Neural cell (in vitro differentiated cells): ENCODE measurements around the gene CDH12. TPM values are rescaled to one million over a fixed set of nuclear protein-coding genes. Genes with fewer than 3 reads are reported as not detected.

Experiments
- H2AFZ ChIP-seq: fragments of 200-600, 300-800 bp; sonication (generic), shearing (Covaris generic); 2 replicates; pipeline ENCODE4 v1.6.0; 2014; ENCODE audit warnings: low read depth, mild to moderate bottlenecking, antibody characterized with exemption, low read length, moderate library complexity
- H3F3A ChIP-seq: fragments of 200-600 bp; shearing (Covaris generic); 2 replicates; pipeline ENCODE4 v1.6.1; 2016; ENCODE audit warnings: mild to moderate bottlenecking, moderate library complexity, mixed read lengths, antibody characterized with exemption, low read length; ENCODE audit not compliant: insufficient read depth, poor library complexity, severe bottlenecking
- H3K27ac ChIP-seq: fragments of 200-600, 300-800 bp; sonication (generic), shearing (Covaris generic); 2 replicates; pipeline ENCODE4 v1.5.1; 2014; ENCODE audit warnings: mild to moderate bottlenecking, low read length, moderate library complexity
- H3K27me3 ChIP-seq: fragments of 300-800, 200-600 bp; sonication (generic), shearing (Covaris generic); 2 replicates; pipeline ENCODE4 v1.6.0; 2014; ENCODE audit warnings: mild to moderate bottlenecking, low read depth, low read length, moderate library complexity; ENCODE audit not compliant: insufficient read depth
- H3K36me3 ChIP-seq: fragments of 300-800, 200-600 bp; sonication (generic), shearing (Covaris generic); 2 replicates; pipeline ENCODE4 v1.5.1; 2014; ENCODE audit warnings: mild to moderate bottlenecking, antibody characterized with exemption, low read length, moderate library complexity; ENCODE audit not compliant: insufficient read depth
- H3K4me2 ChIP-seq: fragments of 300-800, 200-600 bp; sonication (generic), shearing (Covaris generic); 2 replicates; pipeline ENCODE4 v1.6.0; 2014; ENCODE audit warnings: mild to moderate bottlenecking, low read length
- H3K4me3 ChIP-seq: fragments of 300-800, 200-600 bp; sonication (generic), shearing (Covaris generic); 2 replicates; pipeline ENCODE4 v1.5.1; 2014; ENCODE audit warnings: mild to moderate bottlenecking, low read length, moderate library complexity
- H3K79me2 ChIP-seq: fragments of 200-600 bp; shearing (Covaris generic); replicated peaks from 2 replicates; pipeline ENCODE4 v1.6.0; 2014; ENCODE audit warnings: mild to moderate bottlenecking, low read length, moderate library complexity; ENCODE audit not compliant: insufficient read depth
- H3K9ac ChIP-seq: fragments of 300-800, 200-600 bp; sonication (generic), shearing (Covaris generic); 2 replicates; pipeline ENCODE4 v1.6.1; 2016; ENCODE audit warnings: mild to moderate bottlenecking, low read length, mixed read lengths
- H3K9me2 ChIP-seq: fragments of 200-600 bp; shearing (Covaris generic); 2 replicates; pipeline ENCODE4 v1.6.1; 2016; ENCODE audit warnings: mild to moderate bottlenecking, low read length, mixed read lengths; ENCODE audit not compliant: insufficient read depth
- H3K9me3 ChIP-seq: fragments of 200-600, 300-800 bp; sonication (generic), shearing (Covaris generic); 2 replicates; pipeline ENCODE4 v1.6.1; 2016; ENCODE audit warnings: mild to moderate bottlenecking, mixed run types, low read length, moderate library complexity, mixed read lengths
- H4K20me1 ChIP-seq: fragments of 200-600 bp; shearing (Covaris generic); 2 replicates; pipeline ENCODE4 v1.6.1; 2016; ENCODE audit warnings: mild to moderate bottlenecking, mixed run types; ENCODE audit not compliant: insufficient read depth
- EP300 ChIP-seq: fragments of 450-650 bp; conservative IDR thresholded peaks from 2 replicates; pipeline ENCODE4 v1.6.1; 2014; ENCODE audit warnings: antibody characterized with exemption, mild to moderate bottlenecking, moderate library complexity; ENCODE audit not compliant: poor library complexity, severe bottlenecking
- EZH2 ChIP-seq: fragments of 200-600, 300-800 bp; shearing (Covaris generic), sonication (generic); IDR thresholded peaks from 2 replicates; pipeline ENCODE4 v1.6.1; 2014; ENCODE audit warnings: antibody characterized with exemption, low read length, borderline replicate concordance, mild to moderate bottlenecking; ENCODE audit not compliant: insufficient read depth, poor library complexity, severe bottlenecking
- MXI1 ChIP-seq: fragments of 450-650 bp; conservative IDR thresholded peaks from 2 replicates; pipeline ENCODE4 v1.6.1; 2014; ENCODE audit warnings: antibody characterized with exemption, mild to moderate bottlenecking; ENCODE audit not compliant: poor library complexity, severe bottlenecking
- POLR2AphosphoS5 ChIP-seq: IDR thresholded peaks from 2 replicates; pipeline ENCODE4 v1.6.1; 2012
- RAD21 ChIP-seq: fragments of 450-650 bp; conservative IDR thresholded peaks from 2 replicates; pipeline ENCODE4 v1.6.1; 2014; ENCODE audit warnings: antibody characterized with exemption, mild to moderate bottlenecking, moderate library complexity
- SMC3 ChIP-seq: fragments of 450-650 bp; conservative IDR thresholded peaks from 2 replicates; pipeline ENCODE4 v1.6.1; 2014; ENCODE audit warnings: antibody characterized with exemption, mild to moderate bottlenecking, moderate library complexity; ENCODE audit not compliant: poor library complexity
- TAF1 ChIP-seq: IDR thresholded peaks from 2 replicates; pipeline ENCODE4 v1.6.1; 2012; ENCODE audit warnings: low read depth
- polyA plus RNA-seq: library from polyadenylated mRNA; depleted of rRNA; stranded (reverse); fragments of >200 nt; gene quantifications from 2 replicates; pipeline ENCODE4 v1.2.3, GENCODE V29; 2014
- TF ChIP-seq, protein P1 (sequence below): IDR thresholded peaks from 2 replicates; pipeline ENCODE4 v1.6.1; 2012; ENCODE audit warnings: borderline replicate concordance
- TF ChIP-seq, protein P2 (sequence below): fragments of 450-650 bp; IDR thresholded peaks from 2 replicates; pipeline ENCODE4 v1.5.1; 2014; ENCODE audit warnings: antibody characterized with exemption, mild to moderate bottlenecking, moderate library complexity; ENCODE audit not compliant: poor library complexity, severe bottlenecking

Gene CDH12
- polyA plus RNA-seq, 1 donor from 2014 or later: 2.1 TPM

DNA sequence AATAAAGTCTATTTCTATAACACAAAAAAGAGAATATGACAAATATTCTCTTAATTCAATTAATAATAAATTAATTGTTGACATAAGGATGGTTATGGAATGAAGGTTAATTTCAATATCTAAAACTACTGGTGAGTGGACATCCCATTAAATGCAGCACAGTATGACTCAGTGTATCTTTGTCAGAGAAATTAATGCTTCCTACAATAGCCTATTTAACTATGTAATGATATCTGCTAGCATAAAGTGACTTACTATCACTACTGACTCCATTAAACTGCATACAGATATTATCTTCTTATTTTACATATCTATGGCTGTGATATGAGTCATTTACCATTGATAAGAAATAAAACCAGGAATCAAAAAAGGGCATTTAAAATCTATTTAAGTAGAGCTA, 298.7 kb downstream of the CDH12 start:
- H3F3A ChIP-seq: peaks cover 5% of the 10 kb centered on the region
- H3K79me2 ChIP-seq: no peaks in the 10 kb centered on the region
- H3K4me3 ChIP-seq: no peak overlapping the region
- no peaks in the 10 kb centered on the region for H3K9me2 ChIP-seq
- H3K27ac ChIP-seq: no peak overlapping the region
- no peaks in the 10 kb centered on the region for H3K9me3 ChIP-seq
- H2AFZ ChIP-seq: no peak overlapping the region
- TF ChIP-seq TAF1 (no peak), POLR2AphosphoS5 (no peak), MXI1 (no peak), SMC3 (no peak), RAD21 (no peak), EP300 (no peak), EZH2 (no peak)
- TF ChIP-seq, protein P1, sequence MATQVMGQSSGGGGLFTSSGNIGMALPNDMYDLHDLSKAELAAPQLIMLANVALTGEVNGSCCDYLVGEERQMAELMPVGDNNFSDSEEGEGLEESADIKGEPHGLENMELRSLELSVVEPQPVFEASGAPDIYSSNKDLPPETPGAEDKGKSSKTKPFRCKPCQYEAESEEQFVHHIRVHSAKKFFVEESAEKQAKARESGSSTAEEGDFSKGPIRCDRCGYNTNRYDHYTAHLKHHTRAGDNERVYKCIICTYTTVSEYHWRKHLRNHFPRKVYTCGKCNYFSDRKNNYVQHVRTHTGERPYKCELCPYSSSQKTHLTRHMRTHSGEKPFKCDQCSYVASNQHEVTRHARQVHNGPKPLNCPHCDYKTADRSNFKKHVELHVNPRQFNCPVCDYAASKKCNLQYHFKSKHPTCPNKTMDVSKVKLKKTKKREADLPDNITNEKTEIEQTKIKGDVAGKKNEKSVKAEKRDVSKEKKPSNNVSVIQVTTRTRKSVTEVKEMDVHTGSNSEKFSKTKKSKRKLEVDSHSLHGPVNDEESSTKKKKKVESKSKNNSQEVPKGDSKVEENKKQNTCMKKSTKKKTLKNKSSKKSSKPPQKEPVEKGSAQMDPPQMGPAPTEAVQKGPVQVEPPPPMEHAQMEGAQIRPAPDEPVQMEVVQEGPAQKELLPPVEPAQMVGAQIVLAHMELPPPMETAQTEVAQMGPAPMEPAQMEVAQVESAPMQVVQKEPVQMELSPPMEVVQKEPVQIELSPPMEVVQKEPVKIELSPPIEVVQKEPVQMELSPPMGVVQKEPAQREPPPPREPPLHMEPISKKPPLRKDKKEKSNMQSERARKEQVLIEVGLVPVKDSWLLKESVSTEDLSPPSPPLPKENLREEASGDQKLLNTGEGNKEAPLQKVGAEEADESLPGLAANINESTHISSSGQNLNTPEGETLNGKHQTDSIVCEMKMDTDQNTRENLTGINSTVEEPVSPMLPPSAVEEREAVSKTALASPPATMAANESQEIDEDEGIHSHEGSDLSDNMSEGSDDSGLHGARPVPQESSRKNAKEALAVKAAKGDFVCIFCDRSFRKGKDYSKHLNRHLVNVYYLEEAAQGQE: no peak
- TF ChIP-seq, protein P2, sequence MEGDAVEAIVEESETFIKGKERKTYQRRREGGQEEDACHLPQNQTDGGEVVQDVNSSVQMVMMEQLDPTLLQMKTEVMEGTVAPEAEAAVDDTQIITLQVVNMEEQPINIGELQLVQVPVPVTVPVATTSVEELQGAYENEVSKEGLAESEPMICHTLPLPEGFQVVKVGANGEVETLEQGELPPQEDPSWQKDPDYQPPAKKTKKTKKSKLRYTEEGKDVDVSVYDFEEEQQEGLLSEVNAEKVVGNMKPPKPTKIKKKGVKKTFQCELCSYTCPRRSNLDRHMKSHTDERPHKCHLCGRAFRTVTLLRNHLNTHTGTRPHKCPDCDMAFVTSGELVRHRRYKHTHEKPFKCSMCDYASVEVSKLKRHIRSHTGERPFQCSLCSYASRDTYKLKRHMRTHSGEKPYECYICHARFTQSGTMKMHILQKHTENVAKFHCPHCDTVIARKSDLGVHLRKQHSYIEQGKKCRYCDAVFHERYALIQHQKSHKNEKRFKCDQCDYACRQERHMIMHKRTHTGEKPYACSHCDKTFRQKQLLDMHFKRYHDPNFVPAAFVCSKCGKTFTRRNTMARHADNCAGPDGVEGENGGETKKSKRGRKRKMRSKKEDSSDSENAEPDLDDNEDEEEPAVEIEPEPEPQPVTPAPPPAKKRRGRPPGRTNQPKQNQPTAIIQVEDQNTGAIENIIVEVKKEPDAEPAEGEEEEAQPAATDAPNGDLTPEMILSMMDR: no peak
- no peak overlapping the region for H3K9ac ChIP-seq
- H3K36me3 ChIP-seq: no peaks in the 10 kb centered on the region
- no peaks in the 10 kb centered on the region for H4K20me1 ChIP-seq
- no peak overlapping the region for H3K4me2 ChIP-seq
- H3K27me3 ChIP-seq: no peaks in the 10 kb centered on the region

DNA sequence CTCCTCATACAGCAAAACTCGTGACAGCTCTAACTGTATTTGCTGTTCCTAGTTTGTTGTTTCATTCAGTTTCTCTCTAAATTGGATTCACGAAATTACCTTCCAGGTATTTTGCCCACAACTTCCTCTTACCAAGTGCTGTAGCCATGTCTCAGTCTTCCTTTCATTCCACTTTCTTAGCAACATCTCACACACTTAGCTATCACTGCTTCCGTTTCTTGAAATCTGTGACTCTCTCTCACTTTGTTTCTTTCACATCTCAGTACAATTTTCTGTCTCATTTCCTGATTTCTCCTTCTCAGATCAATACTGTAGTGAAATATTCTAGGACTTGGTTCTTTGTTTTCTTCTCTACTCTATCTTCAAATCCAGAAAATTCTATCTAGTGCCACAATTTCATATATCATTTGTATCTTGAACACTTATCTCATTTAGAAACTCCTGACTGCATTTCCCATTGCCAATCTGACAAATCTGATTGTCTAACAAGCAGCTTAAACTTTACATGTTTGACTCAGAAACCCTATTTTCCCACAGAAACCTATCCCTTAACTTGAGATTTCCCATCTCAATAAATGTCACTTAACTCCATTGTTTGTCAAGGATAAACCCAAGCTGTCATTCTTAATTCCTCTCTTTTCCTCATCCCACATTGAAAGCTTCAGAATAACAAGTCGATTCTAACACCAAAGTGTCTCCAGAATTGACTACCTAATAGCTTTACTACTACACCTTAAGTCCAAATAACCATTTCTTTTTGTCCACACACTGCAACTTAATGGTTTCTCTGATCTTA, 303.1 kb downstream of the CDH12 start:
- H3K36me3 ChIP-seq: no peaks in the 10 kb centered on the region
- H3K4me2 ChIP-seq: no peak overlapping the region
- H3K4me3 ChIP-seq: no peak overlapping the region
- no peaks in the 10 kb centered on the region for H3K9me3 ChIP-seq
- H3K27me3 ChIP-seq: no peaks in the 10 kb centered on the region
- peaks cover 7% of the 10 kb centered on the region for H3F3A ChIP-seq
- no peaks in the 10 kb centered on the region for H4K20me1 ChIP-seq
- no peak for TF ChIP-seq EZH2
- TF ChIP-seq SMC3: no peak
- TF ChIP-seq, protein P1: peak; percentile 97
- no peak for TF ChIP-seq RAD21
- no peak for TF ChIP-seq TAF1
- TF ChIP-seq POLR2AphosphoS5: peak; percentile 62
- no peak for TF ChIP-seq MXI1
- TF ChIP-seq EP300: peak; percentile 72
- TF ChIP-seq, protein P2: no peak
- no peak overlapping the region for H3K27ac ChIP-seq
- no peak overlapping the region for H3K9ac ChIP-seq
- no peaks in the 10 kb centered on the region for H3K79me2 ChIP-seq
- H3K9me2 ChIP-seq: no peaks in the 10 kb centered on the region
- H2AFZ ChIP-seq: no peak overlapping the region
